ENCODE results near the gene LINC01488.

The LINC01488 gene

DNA sequence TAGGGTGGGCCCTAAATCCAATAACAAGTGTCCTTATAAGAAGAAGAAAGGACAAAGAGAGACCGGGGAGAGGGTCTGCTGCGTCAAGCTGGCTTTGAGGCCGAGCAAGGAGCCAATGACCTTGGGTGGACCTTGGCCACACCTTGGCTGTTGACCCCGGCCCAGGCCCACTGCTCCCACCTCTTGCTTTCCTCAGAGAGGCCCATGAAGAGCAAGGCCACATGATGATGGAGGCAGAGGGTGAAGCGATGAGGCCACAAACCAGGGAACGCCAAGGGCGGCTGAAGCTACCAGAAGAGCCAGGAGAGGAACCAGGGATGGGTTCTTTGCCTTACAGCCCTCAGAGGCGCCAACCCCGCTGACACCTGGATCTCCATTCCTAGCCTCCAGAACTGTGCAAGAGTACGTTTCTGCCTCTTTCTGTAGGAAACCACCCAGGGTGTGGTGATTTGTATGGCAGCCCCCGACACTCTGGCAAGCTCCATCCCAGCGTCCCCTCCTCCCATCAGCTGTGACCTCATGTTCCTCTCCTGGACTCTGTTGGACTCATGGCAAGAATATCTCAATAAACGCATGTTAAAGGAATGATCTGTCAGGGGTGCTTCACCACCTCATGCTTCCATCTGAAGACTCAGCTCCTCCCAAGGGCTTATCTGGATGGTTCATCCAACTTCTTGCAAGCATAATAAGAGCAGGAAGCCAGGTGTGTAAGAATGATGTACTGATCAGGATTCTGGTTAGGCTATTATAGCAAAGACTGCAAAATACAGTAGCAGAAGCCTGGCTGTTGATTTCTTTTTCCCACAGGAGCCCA is 41.6 kb upstream of the LINC01488 start:
- Histone ChIP-seq H3K27me3 (ENCODE audit: control insufficient read depth in 1 of 2, insufficient read depth in 2 of 2, low read length in 2 of 2) (no peaks in the 10 kb centered on the region), H3K9me3 (ENCODE audit: low read length) (no peaks in the 10 kb centered on the region), H3K4me1 (ENCODE audit: insufficient read depth, low read length) (peaks cover 18% of the 10 kb centered on the region), H3K27ac (ENCODE audit: low read depth, low read length) (no peak overlapping the region), H3K36me3 (ENCODE audit: insufficient read depth, low read length) (no peaks in the 10 kb centered on the region), H3K4me3 (ENCODE audit: low read depth in 1 of 2, low read length in 2 of 2) (no peak overlapping the region), H3K9ac (ENCODE audit: low read length) (no peak overlapping the region)

DNA sequence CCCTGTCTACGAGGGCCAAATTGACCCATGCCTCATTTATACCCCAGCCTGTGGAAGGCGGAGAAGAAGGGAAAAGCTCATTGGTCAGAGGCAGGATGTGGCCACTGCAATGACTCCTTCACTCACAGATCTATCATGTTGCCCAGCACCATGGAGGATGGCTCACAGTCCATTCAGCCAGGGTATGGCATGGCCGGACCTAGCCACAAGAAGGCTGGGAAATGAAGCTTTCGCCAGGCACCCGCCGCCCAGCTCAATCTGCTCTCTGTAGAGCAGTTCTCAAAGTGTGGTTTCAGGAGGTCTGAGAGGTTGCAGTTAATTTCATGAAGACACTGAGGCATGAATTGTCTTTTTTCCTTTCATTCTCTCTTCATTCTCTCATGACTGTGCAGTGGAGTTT is 40.6 kb upstream of the LINC01488 start:
- H3K27ac ChIP-seq (ENCODE audit: low read depth, low read length) = no peak overlapping the region
- peaks cover 18% of the 10 kb centered on the region for H3K4me1 ChIP-seq (ENCODE audit: insufficient read depth, low read length)
- H3K36me3 ChIP-seq (ENCODE audit: insufficient read depth, low read length) = no peaks in the 10 kb centered on the region
- no peak overlapping the region for H3K9ac ChIP-seq (ENCODE audit: low read length)
- no peak overlapping the region for H3K4me3 ChIP-seq (ENCODE audit: low read depth in 1 of 2, low read length in 2 of 2)
- H3K9me3 ChIP-seq (ENCODE audit: low read length) = no peaks in the 10 kb centered on the region
- H3K27me3 ChIP-seq (ENCODE audit: control insufficient read depth in 1 of 2, insufficient read depth in 2 of 2, low read length in 2 of 2) = no peaks in the 10 kb centered on the region

DNA sequence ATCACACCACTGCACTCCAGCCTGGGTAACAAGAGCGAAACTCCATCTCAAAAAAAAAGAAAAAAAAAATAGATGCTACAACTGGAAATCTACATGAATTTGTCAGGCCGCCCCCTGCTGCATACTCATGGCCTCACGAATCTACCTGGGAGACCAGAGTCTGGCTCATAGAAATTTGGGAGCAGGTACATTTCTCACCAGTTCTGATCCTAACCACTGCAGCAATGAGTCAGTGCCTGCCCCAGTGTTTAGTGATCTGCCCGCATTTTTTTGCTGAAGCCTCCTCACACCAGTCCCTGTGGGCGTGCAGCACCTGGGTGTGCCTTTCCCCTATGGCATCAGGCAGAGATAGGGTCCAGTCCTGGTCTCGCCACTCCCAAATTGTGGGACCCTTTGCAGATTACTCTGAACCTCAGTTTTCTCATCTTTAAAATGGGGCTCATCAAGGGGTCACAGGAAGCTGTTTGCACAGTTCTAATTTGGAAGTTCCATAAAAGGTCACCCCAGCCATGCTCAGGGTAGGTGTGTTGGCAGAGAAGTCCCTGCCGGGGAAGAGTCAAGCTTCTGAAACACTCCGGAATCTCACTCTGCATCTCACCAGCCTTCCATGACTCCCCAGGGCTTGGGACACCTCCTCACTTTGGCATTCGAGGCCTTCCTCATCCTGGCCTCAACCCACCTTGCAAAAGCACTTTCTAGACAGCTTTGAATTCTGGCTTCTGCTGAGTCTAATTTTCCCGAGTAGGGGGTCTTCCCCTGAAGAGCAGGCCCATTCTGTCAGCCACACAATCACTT is 39.3 kb upstream of the LINC01488 start:
- Histone ChIP-seq H3K9me3 (ENCODE audit: low read length) (no peaks in the 10 kb centered on the region), H3K9ac (ENCODE audit: low read length) (no peak overlapping the region), H3K36me3 (ENCODE audit: insufficient read depth, low read length) (no peaks in the 10 kb centered on the region), H3K4me3 (ENCODE audit: low read depth in 1 of 2, low read length in 2 of 2) (no peak overlapping the region), H3K4me1 (ENCODE audit: insufficient read depth, low read length) (peaks cover 18% of the 10 kb centered on the region), H3K27ac (ENCODE audit: low read depth, low read length) (no peak overlapping the region), H3K27me3 (ENCODE audit: control insufficient read depth in 1 of 2, insufficient read depth in 2 of 2, low read length in 2 of 2) (no peaks in the 10 kb centered on the region)

DNA sequence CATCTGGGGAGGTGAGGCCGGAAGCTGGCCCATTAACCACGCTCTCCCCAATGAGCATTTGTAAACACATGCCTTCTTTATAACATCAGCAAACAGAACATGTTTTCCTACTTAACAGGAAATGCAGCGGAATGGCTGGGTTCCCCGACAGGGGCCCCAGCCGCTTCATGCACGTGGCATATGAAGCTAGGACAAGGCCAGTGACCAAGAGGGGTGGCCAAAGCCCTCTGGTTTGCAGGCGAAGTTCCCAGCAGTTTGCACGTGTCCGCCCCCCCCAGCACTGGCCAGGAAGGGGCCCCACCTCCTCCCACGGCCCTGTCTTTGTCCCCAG is 38.7 kb upstream of the LINC01488 start:
- Histone ChIP-seq H3K27ac (ENCODE audit: low read depth, low read length) (no peak overlapping the region), H3K4me3 (ENCODE audit: low read depth in 1 of 2, low read length in 2 of 2) (peak overlapping the region in 1 of 2 donors; percentile 58)

DNA sequence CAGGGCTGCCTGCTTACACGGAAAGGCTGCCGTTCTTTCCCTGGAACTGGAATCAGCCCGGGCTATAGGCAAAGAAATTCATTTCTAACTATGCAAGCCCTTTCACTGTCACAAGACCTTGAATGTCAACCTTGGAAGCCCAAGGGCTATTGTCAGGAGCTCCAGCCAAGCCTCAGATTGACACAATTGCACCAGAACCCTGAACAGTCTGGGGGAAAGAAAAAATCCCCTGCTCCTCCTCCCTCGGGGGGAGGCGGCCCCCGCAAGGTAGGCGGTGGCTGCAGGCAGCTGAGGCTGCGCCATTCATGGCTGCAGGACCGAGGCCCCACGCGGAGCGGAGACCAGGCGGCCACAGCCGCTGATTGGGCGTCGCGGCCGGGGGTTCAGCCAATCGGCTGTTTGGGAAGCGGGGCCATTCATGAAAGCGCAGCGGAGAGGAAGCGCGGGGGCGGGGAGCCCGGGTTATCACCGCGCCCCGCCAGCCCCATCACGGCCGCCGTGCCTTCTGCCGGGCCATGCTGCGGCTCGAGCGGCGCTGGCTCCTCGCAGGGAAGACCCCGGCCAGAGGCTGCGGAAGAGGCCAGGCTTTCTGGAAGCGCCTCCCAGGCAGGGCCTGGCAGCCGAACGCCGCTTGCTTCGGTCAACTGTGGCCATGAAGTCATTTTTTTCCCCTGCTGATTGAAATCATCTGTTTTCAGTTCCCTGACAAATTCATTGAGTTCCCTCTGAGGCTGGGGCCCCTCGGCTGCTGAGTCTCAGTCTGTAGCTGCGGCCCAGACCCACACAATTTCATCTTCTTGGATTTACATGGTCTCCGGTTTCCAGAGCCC is 38.1 kb upstream of the LINC01488 start:
- H3K27me3 ChIP-seq (ENCODE audit: control insufficient read depth in 1 of 2, insufficient read depth in 2 of 2, low read length in 2 of 2) = no peaks in the 10 kb centered on the region
- H3K9ac ChIP-seq (ENCODE audit: low read length) = no peak overlapping the region
- H3K4me3 ChIP-seq (ENCODE audit: low read depth in 1 of 2, low read length in 2 of 2) = peak overlapping the region; percentile 11 to 58
- no peaks in the 10 kb centered on the region for H3K9me3 ChIP-seq (ENCODE audit: low read length)
- H3K4me1 ChIP-seq (ENCODE audit: insufficient read depth, low read length) = peaks cover 18% of the 10 kb centered on the region
- no peaks in the 10 kb centered on the region for H3K36me3 ChIP-seq (ENCODE audit: insufficient read depth, low read length)
- peak overlapping the region; percentile 52 for H3K27ac ChIP-seq (ENCODE audit: low read depth, low read length)

More for the DNA sequence above, 38.7 kb upstream of the LINC01488 start:
- Histone ChIP-seq H3K9me3 (ENCODE audit: low read length) (no peaks in the 10 kb centered on the region), H3K36me3 (ENCODE audit: insufficient read depth, low read length) (no peaks in the 10 kb centered on the region), H3K4me1 (ENCODE audit: insufficient read depth, low read length) (peaks cover 18% of the 10 kb centered on the region), H3K9ac (ENCODE audit: low read length) (no peak overlapping the region), H3K27me3 (ENCODE audit: control insufficient read depth in 1 of 2, insufficient read depth in 2 of 2, low read length in 2 of 2) (no peaks in the 10 kb centered on the region)

DNA sequence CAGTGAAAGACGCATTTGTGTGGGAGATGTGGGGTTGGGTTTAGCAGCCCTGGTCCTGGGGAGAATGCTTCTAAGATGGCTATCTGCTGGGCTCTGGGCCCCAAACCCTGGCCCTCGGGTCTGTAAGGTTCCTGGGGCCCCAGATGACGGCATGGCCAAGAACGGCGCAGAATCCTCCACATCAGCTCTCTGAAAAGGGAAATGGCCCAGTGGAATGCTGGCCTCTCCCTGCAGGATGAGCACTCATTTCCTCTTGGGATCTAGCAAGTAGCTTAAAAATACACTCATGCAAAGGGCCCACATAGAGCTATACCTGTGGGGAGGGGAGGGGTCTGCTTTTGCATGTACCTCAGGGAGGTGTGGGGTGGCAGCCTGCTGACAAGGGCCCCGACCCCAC is 37.5 kb upstream of the LINC01488 start:
- Histone ChIP-seq H3K9me3 (ENCODE audit: low read length) (no peaks in the 10 kb centered on the region), H3K27me3 (ENCODE audit: control insufficient read depth in 1 of 2, insufficient read depth in 2 of 2, low read length in 2 of 2) (no peaks in the 10 kb centered on the region), H3K27ac (ENCODE audit: low read depth, low read length) (peak overlapping the region; percentile 52), H3K36me3 (ENCODE audit: insufficient read depth, low read length) (no peaks in the 10 kb centered on the region), H3K9ac (ENCODE audit: low read length) (no peak overlapping the region), H3K4me3 (ENCODE audit: low read depth in 1 of 2, low read length in 2 of 2) (peak overlapping the region; percentile 11 to 58), H3K4me1 (ENCODE audit: insufficient read depth, low read length) (peaks cover 18% of the 10 kb centered on the region)

DNA sequence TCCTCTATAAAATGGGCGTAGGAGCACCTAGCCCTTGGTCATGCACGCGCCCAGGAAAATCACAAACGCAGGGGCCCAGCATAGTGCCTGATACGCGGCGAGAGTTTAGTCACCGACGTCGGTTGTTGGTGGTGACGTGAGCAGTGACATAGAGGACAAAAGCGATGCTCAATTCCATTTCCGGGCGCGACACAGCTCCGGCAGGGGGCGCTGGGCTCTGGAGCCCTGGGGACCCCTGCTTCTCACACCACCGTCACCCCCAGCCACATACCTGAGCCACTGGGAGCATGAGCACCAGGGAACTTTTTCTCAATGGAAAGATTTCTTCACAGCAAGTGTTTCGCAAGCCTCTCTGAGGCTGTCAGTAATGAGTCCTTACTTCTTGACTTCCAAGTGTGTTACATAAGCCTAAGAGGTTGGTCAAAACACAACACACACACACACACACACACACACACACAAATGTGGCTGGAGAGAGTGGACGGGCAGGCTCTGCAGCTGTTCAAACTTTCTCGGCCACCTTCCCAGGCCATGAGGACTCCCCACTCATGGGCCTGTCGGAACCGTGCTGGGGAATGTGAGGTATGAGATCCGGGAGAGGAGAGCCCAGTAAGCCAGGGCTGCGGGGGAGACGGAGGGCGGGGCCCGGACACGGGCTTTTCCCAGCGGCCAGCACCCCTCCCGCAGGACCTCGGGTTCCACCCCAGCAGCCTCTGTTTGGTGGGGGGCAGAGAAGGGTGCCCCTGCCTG is 36.9 kb upstream of the LINC01488 start:
- no peak overlapping the region for H3K9ac ChIP-seq (ENCODE audit: low read length)

DNA sequence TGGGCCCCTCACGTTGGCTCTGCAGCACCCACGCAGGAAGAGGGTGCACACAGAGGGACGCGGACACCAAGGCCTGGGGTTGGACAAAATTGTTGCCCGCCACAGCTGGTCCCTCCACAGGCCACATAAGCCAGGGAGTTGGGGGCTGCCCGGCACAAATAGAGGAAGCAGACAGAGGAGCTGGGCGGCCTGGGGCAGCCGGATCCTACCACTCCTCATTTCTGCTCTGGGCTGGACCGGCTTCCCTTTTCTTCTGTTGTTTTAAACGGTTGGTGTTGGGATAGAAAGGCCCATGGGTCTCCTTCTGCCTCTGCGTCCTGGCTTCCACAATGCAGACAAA is 36.4 kb upstream of the LINC01488 start:
- peak overlapping the region in 1 of 2 donors; percentile 27 for H3K4me3 ChIP-seq (ENCODE audit: low read depth in 1 of 2, low read length in 2 of 2)
- H3K36me3 ChIP-seq (ENCODE audit: insufficient read depth, low read length) = no peaks in the 10 kb centered on the region
- no peaks in the 10 kb centered on the region for H3K9me3 ChIP-seq (ENCODE audit: low read length)
- H3K27ac ChIP-seq (ENCODE audit: low read depth, low read length) = no peak overlapping the region
- H3K4me1 ChIP-seq (ENCODE audit: insufficient read depth, low read length) = peaks cover 18% of the 10 kb centered on the region
- no peak overlapping the region for H3K9ac ChIP-seq (ENCODE audit: low read length)
- no peaks in the 10 kb centered on the region for H3K27me3 ChIP-seq (ENCODE audit: control insufficient read depth in 1 of 2, insufficient read depth in 2 of 2, low read length in 2 of 2)

More for the DNA sequence above, 36.9 kb upstream of the LINC01488 start:
- H3K4me1 ChIP-seq (ENCODE audit: insufficient read depth, low read length) = peaks cover 18% of the 10 kb centered on the region
- peak overlapping the region in 1 of 2 donors; percentile 58 for H3K4me3 ChIP-seq (ENCODE audit: low read depth in 1 of 2, low read length in 2 of 2)
- no peaks in the 10 kb centered on the region for H3K36me3 ChIP-seq (ENCODE audit: insufficient read depth, low read length)
- no peak overlapping the region for H3K27ac ChIP-seq (ENCODE audit: low read depth, low read length)
- H3K27me3 ChIP-seq (ENCODE audit: control insufficient read depth in 1 of 2, insufficient read depth in 2 of 2, low read length in 2 of 2) = no peaks in the 10 kb centered on the region
- H3K9me3 ChIP-seq (ENCODE audit: low read length) = no peaks in the 10 kb centered on the region

DNA sequence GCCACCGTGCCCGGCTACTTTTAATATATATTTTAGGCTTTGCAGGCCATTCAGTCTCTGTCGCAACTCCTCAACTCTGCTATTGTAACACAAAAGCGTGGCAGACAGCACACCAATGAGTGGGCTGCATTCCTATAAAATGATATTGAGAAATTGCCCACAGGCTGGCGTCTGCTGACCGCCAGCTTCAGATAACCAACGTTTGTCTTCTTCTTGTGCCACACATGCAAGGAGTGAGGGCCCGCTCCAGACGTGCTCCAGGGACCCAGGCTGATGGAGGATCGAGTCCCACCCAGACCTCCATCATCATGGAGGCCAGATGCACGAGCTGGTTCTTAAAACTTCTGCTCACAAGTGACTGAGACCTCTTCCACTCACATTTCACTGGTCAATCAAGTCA is 35.4 kb upstream of the LINC01488 start:
- Histone ChIP-seq H3K4me3 (ENCODE audit: low read depth in 1 of 2, low read length in 2 of 2) (no peak overlapping the region), H3K9me3 (ENCODE audit: low read length) (no peaks in the 10 kb centered on the region), H3K9ac (ENCODE audit: low read length) (no peak overlapping the region), H3K27me3 (ENCODE audit: control insufficient read depth in 1 of 2, insufficient read depth in 2 of 2, low read length in 2 of 2) (no peaks in the 10 kb centered on the region), H3K36me3 (ENCODE audit: insufficient read depth, low read length) (no peaks in the 10 kb centered on the region), H3K27ac (ENCODE audit: low read depth, low read length) (no peak overlapping the region), H3K4me1 (ENCODE audit: insufficient read depth, low read length) (peaks cover 18% of the 10 kb centered on the region)

DNA sequence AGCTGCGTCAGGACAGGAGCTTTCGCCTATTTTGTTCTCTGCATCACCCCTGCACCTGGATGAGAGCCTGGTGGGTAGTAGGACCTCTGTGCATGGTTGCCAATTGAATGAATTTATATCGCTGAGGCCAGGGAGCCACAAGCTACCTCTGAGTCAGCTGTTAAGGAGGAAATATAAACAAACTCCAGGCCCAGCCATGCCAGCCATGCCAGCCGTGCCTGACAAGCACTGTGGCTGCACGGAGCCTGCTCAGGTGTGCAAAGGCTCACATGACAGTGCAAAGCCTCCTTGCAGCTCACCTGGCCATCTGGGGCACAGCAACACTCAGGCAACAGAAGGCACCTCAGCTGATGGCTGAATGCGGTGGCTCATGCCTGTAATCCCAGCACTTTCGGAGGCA is 33.7 kb upstream of the LINC01488 start:
- no peaks in the 10 kb centered on the region for H3K27me3 ChIP-seq (ENCODE audit: control insufficient read depth in 1 of 2, insufficient read depth in 2 of 2, low read length in 2 of 2)
- no peak overlapping the region for H3K27ac ChIP-seq (ENCODE audit: low read depth, low read length)
- H3K36me3 ChIP-seq (ENCODE audit: insufficient read depth, low read length) = no peaks in the 10 kb centered on the region
- no peak overlapping the region for H3K9ac ChIP-seq (ENCODE audit: low read length)
- no peaks in the 10 kb centered on the region for H3K9me3 ChIP-seq (ENCODE audit: low read length)
- H3K4me1 ChIP-seq (ENCODE audit: insufficient read depth, low read length) = peaks cover 13% of the 10 kb centered on the region
- no peak overlapping the region for H3K4me3 ChIP-seq (ENCODE audit: low read depth in 1 of 2, low read length in 2 of 2)
